NCI-H2171 treated with DMSO at 0.1 percent for 48 hours (cell line): Measurements from ENCODE around the gene MRGPRG.

Experiments used
- DNase-seq: peaks from one replicate; lab custom pipeline; 2025; lab: John Stamatoyannopoulos, UW

The MRGPRG gene

GRCh38 chr11:3225826-3226750 is 7.5 kb upstream of the MRGPRG start:
- DNase-seq = no peak

DNA sequence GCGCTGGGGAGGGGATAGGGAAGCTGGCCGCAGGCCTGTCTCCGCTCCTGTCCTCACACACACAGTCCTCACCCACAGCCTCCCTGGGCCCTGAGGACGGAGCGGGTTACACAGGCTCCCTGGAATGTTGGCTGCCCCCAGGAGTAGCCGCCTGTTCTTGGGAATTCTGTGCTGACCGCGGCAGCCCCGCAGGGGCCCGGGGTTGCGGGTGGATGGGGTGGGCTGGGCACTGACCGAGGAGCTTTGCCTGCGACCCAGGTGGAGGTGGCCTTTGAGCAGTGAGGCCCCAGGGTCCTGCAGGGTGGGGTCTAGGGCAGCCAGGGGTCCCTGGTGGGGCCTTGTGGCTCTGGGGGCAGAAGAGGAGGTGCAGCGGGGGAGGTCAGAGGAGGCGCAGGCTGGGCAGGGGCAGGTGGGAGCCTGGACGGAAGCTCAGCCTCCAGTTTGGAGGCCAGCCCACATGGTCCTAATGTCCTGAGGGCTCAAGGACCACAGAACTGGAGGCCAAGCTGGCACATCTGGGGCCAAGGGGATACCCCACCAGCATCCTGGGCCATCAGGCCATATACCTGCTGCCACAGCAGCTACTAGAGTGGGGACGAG is 6.6 kb upstream of the MRGPRG start:
- no peak for DNase-seq

- DNase-seq = no peak
These were observed 5.9 kb upstream of the MRGPRG start for GRCh38 chr11:3224401-3225057.

DNA sequence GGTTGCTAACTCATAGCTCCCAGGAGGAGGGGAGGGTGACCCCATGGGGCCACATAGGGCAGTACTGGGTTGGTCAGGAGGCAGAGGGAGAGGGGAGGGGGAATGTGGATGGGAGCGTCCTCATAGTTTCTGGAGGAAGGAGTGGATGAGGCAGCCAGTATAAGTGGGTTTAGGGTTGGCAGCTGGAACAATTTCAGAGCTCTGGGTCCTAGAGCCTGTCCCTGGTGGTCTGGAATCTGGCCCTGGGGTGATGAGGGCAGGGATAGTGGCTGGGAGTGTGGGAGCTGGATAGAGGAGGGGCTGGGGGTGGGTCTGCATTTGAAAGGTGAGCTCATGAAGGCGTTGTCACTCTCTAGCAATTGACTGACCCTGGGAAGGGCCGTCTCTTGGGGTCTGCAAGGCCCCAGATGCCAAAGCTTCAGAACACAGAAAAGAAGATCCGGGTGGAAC is 5.3 kb upstream of the MRGPRG start:
- no peak for DNase-seq

- peak; percentile 3 for DNase-seq
These were observed 4.6 kb upstream of the MRGPRG start for GRCh38 chr11:3222941-3223915.

DNA sequence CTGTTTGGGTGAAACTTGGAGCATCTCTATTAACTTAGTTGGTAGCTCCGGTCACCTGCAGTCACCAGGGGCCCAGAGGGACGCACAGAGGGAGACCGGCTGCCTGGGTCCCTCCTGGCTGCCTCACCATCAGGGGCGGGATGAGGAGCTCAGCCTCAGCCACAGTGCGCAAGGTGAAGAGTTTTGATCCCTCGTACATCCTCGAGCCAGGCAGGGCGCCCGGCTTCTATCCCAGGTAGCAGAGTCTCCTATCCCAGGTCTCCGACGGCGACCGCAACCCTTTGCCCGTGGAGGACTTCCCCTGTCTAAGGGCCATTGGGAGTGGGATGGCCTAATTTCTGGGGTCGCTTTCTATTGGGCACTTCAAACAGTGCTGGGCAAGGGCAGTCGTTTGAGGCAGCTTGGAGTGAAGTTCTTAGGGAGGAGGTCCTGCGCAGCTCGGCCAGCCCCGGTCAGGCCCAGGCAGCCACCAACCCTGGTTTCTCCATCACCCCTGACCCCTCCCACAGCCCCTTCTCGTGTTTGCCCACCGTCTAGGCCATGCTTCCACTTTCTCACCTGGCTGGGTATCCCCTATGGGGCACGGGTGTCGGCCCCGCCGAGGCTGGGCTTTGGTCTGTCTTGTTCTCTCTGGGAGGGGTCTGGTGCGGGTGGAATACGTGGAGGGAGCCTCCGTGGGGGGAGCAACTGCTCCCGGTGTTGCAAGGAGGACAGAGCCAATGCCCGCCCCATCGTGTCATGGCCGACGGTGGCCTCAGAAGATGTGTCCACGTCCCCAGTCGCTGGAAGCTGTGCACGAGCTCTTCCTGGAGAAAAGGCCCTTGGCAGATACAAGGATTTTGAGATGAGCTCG is 3.6 kb upstream of the MRGPRG start:
- DNase-seq = no peak

- no peak for DNase-seq
These were observed 2.9 kb upstream of the MRGPRG start for GRCh38 chr11:3221408-3222002.

DNA sequence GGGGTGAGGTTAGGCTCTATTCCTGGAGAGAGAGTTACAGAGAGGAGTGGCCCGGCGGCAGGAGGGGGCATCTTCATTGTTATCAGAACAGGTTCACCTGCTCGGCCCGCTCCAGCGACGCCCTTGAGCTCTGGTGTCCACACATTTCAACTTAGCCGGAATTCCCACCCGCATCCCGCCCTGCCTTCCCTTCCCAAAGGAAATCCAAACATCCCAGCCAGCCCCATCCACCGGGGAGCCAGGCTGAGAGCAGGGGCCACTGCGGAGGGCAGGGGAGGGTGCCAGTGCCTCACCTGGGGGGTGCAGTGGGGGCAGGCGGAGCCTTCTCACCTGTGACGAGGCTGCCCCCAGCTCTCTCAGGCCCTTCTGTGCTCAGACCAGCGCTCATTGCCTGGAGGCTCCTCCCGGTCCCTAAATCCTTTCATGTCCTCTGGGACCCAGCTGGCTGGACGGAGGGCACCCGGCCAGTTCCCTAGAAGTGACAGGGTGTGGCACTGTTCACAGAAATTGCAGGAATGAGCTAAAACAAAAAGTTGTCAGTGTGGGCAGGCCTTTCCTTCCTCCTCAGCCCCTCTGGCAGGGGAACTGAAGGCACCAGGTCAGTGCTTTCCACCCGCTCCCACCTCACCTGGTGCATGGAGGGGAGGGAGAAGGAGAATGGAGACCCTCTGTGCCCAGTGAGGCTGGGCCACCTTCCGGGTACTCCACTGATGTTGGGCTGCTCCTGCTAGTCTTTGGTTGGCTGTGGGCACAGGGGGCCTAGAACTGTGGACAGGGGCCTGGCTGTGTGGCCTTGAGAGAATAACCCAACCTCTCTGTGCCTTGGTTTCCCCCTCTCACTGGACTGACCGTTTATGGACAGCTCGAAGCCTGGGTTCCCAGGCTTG is 2.2 kb upstream of the MRGPRG start:
- DNase-seq = no peak

DNA sequence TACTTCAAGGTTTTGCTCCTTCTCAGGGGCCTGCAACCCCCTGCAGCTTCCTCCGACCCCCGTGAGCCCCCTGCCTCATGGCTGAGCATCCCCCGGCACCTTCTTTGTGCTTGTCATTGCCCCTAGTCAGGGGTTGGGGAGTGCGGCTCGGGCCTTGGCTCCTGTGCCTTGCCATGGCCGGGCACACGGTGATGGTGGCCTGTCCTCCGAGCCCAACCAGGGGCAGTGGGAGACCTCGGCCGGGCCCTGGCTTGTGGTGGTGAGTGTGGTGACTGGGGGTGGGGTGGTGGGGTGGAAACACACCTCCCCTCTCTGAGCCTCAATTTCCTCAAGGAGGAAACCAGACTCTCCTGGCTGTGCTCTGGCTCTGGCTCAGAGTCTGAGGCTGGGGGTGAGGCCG is 1.5 kb upstream of the MRGPRG start:
- no peak for DNase-seq

DNA sequence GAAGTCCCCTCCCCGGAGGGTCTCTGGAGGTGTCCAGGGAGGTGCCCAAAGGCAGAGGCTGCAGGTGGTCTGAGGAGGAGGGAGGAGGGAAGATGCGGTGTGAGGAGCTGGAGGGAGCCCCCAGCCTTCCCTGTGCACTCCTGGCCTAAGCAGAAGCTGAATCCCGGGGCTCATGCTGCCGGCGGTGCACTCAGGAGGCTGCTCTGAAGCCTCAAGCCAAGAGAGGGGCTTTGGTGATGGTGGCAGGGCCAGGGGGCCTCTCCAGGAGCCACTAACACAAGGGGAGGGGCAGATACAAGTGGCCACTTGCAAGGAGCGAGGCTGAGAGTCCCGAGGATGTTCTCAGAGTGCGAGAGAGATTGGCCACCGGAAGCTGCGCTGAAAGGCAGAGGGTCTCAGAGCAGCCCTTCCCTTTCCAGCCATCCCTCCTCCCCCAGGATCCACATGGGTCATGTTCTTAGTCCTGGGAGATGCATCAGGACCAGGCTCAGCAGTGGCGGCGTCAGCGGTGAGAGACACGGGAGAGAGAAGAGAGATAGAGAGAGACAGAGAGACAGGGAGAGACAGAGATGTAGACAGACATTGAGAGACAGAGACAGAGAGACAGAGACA is 774 bp upstream of the MRGPRG start:
- no peak for DNase-seq

DNA sequence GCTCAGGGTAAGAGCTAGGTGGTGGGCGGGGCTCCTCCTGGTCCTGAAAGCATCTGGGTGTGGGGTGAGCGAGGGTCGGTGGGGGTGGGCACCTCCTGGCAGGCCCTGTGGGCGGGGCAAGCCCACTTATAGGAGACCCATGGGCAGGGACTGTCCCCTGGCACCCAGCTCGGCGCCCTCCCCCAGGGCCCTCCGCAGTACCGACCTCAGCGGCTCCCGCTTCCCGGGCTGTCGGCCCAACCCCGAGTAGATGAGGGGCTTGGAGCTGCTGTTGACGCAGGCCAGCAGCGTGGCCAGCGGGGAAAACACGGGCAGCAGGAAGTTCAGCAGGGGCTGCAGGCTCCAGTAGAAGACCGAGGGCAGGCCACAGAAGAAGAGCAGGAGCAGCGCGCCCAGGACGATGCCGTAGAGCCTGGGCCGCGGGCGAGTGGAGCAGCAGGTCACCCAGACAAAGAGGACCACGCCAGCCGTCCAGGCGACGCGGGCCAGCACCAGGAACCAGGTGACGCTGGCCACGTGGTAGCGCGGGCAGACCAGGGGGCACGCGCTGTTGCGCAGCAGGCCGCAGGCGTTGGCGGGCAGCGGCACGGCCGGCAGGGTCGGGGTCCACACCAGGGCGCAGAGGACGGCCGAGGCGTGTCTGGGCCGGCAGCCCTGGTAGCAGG is 663 bp downstream of the MRGPRG start:
- DNase-seq = no peak

DNA sequence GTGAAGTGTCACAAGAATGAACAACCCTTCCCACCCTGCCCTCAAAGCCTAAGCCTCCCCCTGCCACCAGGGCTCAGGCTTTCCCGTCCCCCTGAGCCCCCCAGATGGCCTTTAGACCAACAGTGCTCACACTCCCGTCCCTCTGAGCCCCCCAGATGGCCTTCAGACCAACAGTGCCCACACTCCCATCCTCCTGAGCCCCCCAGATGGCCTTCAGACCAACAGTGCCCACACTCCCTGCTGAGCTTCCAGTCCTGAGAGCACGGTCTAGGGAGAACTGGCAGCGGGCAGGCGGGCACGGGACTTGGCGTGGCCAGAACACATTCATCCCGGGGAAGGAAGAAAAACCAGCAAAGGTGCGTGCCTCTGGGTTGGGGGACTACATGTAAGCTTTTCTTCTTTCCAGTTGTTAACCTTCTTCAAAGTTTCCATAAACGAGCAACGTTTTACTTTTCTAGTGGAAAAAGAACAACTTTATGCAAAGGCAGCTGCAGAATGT is 2.5 kb downstream of the MRGPRG start:
- DNase-seq = no peak

GRCh38 chr11:3215346-3216026 is 3.1 kb downstream of the MRGPRG start:
- DNase-seq = no peak

- DNase-seq = no peak
These were observed 4.3 kb downstream of the MRGPRG start for GRCh38 chr11:3214420-3214699.

- DNase-seq = no peak
These were observed 4.8 kb downstream of the MRGPRG start for GRCh38 chr11:3213659-3214419.

GRCh38 chr11:3208272-3208671 is 10.3 kb downstream of the MRGPRG start:
- DNase-seq = no peak
